A549 (cell line): ENCODE data around the gene TCP1.

Experiments
- CEBPB ChIP-seq, 2 experiments: fragments of >200 bp in 1 of 2; sonication (Bioruptor Twin) in 1 of 2; formaldehyde crosslinking in 1 of 2; IDR thresholded peaks; 2 replicates each; pipeline ENCODE4 v1.6.1; 2012 to 2016
- E2F6 ChIP-seq: IDR thresholded peaks from 2 replicates; pipeline ENCODE4 v1.6.1; 2012; ENCODE audit warnings: low read depth, borderline replicate concordance
- EHF ChIP-seq: fragments of 250-450 bp; sonication (Bioruptor Pico); IDR thresholded peaks from 2 replicates; pipeline ENCODE4 v1.5.0; 2020; ENCODE audit warnings: mild to moderate bottlenecking
- ELK1 ChIP-seq: fragments of 150-350 bp; IDR thresholded peaks from 2 replicates; pipeline ENCODE4 v1.6.1; 2014; ENCODE audit warnings: low read depth, mild to moderate bottlenecking, low read length
- EP300 ChIP-seq, 2 experiments: fragments of >200 bp; sonication (Bioruptor Twin); formaldehyde crosslinking; IDR thresholded peaks; 2 replicates in 1 of 2; 3 replicates in 1 of 2; pipeline ENCODE4 v1.6.1; 2016 to 2017
- MAZ ChIP-seq: fragments of 150-350 bp; IDR thresholded peaks from 2 replicates; pipeline ENCODE4 v1.6.1; 2014; ENCODE audit warnings: antibody characterized with exemption, low read depth, low read length, borderline replicate concordance
- NFE2L2 ChIP-seq: fragments of 150-350 bp; conservative IDR thresholded peaks from 2 replicates; pipeline ENCODE4 v1.6.1; 2014; ENCODE audit warnings: low read length
- RAD21 ChIP-seq, 2 experiments: fragments of >200 bp in 1 of 2; sonication (Bioruptor Twin) in 1 of 2; formaldehyde crosslinking in 1 of 2; IDR thresholded peaks in 1 of 2; conservative IDR thresholded peaks in 1 of 2; 2 replicates in 1 of 2; 3 replicates in 1 of 2; pipeline ENCODE4 v1.6.1; 2012 to 2018; ENCODE audit warnings: inconsistent platforms in 1 of 2
- RFX5 ChIP-seq: fragments of 450-650 bp; IDR thresholded peaks from 2 replicates; pipeline ENCODE4 v1.7.1; 2014; ENCODE audit warnings: antibody characterized with exemption, mild to moderate bottlenecking, moderate library complexity
- SMC3 ChIP-seq: fragments of >200 bp; sonication (Bioruptor Twin); formaldehyde crosslinking; IDR thresholded peaks from 3 replicates; pipeline ENCODE4 v1.6.1; 2018; ENCODE audit warnings: inconsistent platforms
- TF ChIP-seq, protein P1 (sequence below): fragments of >200 bp; sonication (Bioruptor Twin); formaldehyde crosslinking; IDR thresholded peaks from 3 replicates; pipeline ENCODE4 v1.5.1; 2016
- TF ChIP-seq, protein P2 (sequence below): IDR thresholded peaks from 2 replicates; pipeline ENCODE4 v1.6.1; 2012
- TF ChIP-seq, protein P3 (sequence below): fragments of >200 bp; sonication (Bioruptor Twin); formaldehyde crosslinking; IDR thresholded peaks from 2 replicates; pipeline ENCODE4 v1.6.1; 2016

DNA sequence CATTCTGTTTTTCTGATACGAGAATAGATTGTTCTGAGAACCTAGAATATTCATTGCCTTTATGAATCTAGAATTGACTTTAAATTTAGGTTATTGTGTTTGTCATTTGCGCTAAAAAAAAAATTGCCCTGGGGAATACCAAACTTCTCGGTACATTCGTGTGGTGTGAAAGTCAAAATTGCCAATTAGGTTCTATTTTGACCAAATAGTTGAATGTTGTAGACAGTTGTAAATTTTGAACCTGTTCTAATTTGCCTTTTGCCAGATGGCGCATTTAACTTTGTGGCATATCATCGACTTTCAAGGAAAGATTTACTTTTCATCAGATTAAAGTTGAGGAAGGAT is 59.1 kb downstream of the TCP1 start:
- no peak for TF ChIP-seq RAD21 (conservative IDR thresholded peaks at IDR 0.05 in 1 of 2, IDR thresholded peaks at IDR 0.05 in 1 of 2)
- TF ChIP-seq, protein P1, sequence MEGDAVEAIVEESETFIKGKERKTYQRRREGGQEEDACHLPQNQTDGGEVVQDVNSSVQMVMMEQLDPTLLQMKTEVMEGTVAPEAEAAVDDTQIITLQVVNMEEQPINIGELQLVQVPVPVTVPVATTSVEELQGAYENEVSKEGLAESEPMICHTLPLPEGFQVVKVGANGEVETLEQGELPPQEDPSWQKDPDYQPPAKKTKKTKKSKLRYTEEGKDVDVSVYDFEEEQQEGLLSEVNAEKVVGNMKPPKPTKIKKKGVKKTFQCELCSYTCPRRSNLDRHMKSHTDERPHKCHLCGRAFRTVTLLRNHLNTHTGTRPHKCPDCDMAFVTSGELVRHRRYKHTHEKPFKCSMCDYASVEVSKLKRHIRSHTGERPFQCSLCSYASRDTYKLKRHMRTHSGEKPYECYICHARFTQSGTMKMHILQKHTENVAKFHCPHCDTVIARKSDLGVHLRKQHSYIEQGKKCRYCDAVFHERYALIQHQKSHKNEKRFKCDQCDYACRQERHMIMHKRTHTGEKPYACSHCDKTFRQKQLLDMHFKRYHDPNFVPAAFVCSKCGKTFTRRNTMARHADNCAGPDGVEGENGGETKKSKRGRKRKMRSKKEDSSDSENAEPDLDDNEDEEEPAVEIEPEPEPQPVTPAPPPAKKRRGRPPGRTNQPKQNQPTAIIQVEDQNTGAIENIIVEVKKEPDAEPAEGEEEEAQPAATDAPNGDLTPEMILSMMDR, result no peak
- TF ChIP-seq, protein P2, sequence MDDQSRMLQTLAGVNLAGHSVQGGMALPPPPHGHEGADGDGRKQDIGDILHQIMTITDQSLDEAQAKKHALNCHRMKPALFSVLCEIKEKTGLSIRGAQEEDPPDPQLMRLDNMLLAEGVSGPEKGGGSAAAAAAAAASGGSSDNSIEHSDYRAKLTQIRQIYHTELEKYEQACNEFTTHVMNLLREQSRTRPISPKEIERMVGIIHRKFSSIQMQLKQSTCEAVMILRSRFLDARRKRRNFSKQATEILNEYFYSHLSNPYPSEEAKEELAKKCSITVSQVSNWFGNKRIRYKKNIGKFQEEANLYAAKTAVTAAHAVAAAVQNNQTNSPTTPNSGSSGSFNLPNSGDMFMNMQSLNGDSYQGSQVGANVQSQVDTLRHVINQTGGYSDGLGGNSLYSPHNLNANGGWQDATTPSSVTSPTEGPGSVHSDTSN, result no peak
- TF ChIP-seq EP300 (IDR thresholded peaks at IDR 0.05), result no peak
- TF ChIP-seq EHF (CRISPR knock-in tag), result no peak
- TF ChIP-seq E2F6, result no peak
- TF ChIP-seq ELK1, result no peak
- no peak for TF ChIP-seq MAZ
- TF ChIP-seq, protein P3, sequence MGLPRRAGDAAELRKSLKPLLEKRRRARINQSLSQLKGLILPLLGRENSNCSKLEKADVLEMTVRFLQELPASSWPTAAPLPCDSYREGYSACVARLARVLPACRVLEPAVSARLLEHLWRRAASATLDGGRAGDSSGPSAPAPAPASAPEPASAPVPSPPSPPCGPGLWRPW, result no peak
- TF ChIP-seq CEBPB (IDR thresholded peaks at IDR 0.05), result no peak
- no peak for TF ChIP-seq RFX5
- no peak for TF ChIP-seq NFE2L2
- TF ChIP-seq SMC3, result no peak
